Omental fat pad (tissue), 4 donors: Measurements from ENCODE around the gene ADAMTS13. TPM values are rescaled to one million over a fixed set of nuclear protein-coding genes. Genes with fewer than 3 reads are reported as not detected.

Experiments
- ATAC-seq: fragments of 150-250 bp; one replicate; pipeline ENCODE4 v1.9.1; 2016; ENCODE audit warnings: mild to moderate bottlenecking, moderate library complexity; ENCODE audit not compliant: low FRiP score
- DNase-seq: peaks from one replicate; pipeline ENCODE4 v3.0.0-alpha.2; 2019; ENCODE audit warnings: low spot score
- total RNA-seq, 4 donors: library from RNA; depleted of rRNA; stranded (reverse); fragments of >200 nt; gene quantifications; one replicate each; pipeline ENCODE4 v1.1.0, GENCODE V29; 2016
- TF ChIP-seq, protein P1 (sequence below), 3 donors: fragments of 450-650 bp; IDR thresholded peaks; one replicate each; pipeline ENCODE4 v1.5.1; 2016 to 2017; ENCODE audit warnings: antibody characterized with exemption in 3 of 3, mild to moderate bottlenecking in 3 of 3, moderate library complexity in 2 of 3

ADAMTS13 gene
- total RNA-seq, 4 donors from 2014 or later = 1.1 to 3.0 (median 1.2) TPM

DNA sequence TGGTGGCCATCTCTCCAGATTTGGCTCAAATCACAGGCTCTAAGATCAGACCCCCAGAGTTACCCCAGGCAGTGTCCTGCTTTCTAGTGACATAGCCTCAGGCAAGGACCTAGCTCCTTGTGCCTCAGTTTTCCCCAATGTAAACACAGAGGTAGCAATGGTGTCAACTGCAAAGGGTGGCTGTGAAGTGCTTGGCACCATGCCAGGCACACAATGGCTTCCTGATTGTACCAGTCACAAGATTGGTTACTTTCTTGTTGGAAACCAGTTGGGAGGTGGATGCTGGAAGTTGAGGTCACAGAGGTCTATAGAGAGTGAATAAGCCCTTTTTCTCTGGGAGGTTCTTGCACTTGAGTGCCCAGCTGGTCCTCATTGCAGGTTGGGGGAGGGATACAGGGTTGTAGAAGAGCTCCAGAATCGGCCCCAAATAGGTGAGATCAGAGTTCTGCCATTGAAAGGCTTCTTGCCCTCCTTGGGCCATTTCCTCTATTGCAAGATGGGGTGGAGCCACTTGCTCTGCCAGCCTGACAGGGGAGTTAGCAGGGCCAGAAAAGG is 43.7 kb upstream of the ADAMTS13 start:
- TF ChIP-seq, protein P1, sequence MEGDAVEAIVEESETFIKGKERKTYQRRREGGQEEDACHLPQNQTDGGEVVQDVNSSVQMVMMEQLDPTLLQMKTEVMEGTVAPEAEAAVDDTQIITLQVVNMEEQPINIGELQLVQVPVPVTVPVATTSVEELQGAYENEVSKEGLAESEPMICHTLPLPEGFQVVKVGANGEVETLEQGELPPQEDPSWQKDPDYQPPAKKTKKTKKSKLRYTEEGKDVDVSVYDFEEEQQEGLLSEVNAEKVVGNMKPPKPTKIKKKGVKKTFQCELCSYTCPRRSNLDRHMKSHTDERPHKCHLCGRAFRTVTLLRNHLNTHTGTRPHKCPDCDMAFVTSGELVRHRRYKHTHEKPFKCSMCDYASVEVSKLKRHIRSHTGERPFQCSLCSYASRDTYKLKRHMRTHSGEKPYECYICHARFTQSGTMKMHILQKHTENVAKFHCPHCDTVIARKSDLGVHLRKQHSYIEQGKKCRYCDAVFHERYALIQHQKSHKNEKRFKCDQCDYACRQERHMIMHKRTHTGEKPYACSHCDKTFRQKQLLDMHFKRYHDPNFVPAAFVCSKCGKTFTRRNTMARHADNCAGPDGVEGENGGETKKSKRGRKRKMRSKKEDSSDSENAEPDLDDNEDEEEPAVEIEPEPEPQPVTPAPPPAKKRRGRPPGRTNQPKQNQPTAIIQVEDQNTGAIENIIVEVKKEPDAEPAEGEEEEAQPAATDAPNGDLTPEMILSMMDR (IDR thresholded peaks at IDR 0.05) = no peak
- ATAC-seq (no peak), DNase-seq (no peak)

DNA sequence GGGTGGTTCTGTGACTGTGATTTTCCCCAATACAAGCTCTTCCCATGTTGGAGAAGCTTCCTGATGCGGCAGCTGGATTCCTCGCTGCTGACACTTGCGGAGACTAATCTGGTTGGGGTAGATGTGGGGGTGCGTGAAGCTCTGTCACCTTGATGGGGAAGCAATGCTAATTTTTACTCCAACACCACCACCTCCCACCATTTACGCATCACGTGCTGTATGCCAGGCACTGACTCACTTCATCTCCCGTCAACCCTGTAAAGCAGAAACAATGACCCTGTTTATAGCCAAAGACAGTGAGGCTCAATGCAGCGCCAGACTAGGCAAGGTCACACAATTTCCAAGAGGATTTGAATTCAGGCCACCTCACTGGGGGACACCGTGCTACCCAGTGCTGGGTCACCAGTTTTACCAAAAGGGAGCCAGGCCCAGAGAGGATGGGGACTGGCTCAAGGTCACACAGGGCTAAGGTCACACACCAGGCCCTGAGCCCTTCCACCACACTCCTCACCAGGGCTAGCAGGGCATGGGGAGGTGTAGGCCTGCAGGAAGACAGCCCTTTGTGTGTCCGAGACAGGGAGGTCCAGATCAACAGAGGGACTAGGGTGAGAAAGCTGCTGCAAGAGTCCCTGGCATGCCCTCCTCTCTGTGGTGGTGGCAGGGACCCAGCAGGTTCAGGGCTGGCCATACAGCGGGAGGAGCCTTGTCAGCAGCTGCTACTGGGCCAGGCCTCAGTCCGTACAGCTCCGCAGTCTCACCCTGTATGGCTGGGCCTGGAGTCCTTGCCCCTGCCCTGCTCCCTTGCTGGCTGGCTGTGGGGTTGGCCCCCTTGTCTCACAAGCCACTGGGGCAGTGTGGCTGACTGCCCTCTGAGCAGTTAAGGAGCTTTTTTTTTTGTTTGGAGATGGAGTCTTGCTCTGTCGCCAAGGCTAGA is 42.7 kb upstream of the ADAMTS13 start:
- DNase-seq (no peak), ATAC-seq (no peak)
- TF ChIP-seq, protein P1 (IDR thresholded peaks at IDR 0.05) = no peak

DNA sequence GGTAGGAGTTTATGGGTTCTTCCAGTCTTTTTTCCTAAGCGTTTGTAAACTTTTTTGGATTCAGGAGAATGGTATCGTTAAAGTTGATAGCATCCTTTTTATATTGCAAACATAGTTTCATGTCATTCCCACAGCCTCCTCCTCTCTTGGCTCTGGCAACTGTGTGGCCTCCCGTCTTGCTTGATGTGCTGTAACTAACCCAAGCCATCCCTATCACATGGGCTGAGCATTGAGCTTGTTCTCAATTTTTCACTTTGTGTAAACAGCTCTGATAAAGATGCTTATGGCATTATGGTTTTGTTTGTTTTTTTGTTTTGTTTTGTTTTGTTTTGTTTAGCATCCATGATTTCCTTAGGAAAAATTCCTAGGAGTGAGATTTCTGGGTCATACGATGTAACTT is 41.4 kb upstream of the ADAMTS13 start:
- DNase-seq = no peak

DNA sequence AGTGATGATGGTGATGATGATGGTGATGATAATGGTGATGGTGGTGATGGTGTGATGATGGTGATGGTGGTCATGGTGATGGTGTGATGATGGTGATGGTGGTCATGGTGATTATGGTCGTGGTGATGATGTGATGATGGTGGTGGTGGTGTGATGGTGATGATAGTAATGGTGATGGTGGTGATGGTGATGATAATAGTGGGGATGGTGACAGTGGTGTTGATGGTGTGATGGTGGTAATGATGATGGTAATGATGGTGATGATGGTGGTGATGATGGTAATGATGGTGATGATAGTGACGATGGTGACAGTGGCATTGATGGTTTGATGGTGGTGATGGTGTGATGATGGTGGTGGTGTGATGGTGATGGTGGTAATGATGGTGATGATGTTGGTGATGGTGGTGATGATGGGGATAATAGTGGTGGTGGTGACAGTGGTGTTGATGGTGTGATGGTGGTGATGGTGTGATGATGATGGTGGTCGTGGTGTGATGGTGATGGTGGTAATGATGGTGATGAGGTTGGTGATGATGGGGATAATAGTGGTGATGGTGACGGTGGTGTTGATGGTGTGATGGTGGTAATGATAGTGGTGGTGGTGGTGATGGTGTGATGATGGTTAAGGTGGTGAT is 39.5 kb upstream of the ADAMTS13 start:
- TF ChIP-seq, protein P1 (IDR thresholded peaks at IDR 0.05) = no peak
- no peak for ATAC-seq
- no peak for DNase-seq

More for the DNA sequence above, 41.4 kb upstream of the ADAMTS13 start:
- TF ChIP-seq, protein P1 (IDR thresholded peaks at IDR 0.05) = no peak
- no peak for ATAC-seq

DNA sequence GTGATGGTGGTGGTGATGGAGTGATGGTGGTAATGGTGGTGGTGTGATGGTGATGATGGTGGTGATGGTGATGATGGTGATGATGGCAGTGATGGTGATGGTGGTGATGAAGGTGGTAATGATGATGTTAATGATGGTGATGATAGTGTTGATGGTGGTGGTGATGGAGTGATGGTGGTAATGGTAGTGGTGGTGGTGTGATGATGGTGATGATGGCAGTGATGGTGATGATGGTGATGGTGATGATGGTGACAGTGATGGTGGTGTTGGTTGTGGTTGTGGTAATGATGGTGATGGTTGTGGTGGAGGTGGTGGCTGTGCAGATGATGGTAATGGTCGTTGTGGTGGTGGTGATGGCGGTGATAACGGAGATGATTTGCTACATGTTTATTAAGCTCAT is 38.7 kb upstream of the ADAMTS13 start:
- ATAC-seq (no peak), DNase-seq (no peak)
- TF ChIP-seq, protein P1 (IDR thresholded peaks at IDR 0.05) = no peak

DNA sequence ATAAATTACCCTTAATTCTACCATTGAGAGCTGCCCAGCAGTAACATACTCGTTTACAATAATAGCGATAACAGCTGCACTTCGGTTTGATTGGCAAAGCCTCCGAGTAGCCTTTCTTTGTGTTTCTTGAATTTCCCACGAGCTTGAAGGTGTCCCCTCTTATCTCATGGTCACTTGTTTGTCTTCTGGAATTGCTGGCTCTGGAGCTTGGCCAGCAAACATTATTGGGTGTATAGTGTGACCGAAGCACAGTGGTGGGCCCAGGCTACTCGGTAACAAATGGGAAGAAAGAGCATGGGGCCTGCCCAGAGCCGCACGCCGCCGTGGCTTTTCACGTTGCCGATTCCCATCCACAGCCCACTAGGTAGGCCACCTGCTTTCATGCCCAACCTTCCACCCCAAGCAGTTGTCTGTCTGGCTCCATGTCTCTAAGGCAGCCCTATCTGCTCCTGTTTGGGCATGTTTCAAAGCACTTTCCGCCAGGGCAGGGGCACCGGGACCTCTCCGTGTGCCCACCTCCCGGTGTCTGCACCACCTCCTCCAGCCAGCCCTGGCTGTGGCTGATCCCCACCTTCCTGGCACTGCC is 37.3 kb upstream of the ADAMTS13 start:
- ATAC-seq (no peak), DNase-seq (no peak)
- TF ChIP-seq, protein P1 (IDR thresholded peaks at IDR 0.05) = no peak
